HG03175 (cell line): Measurements from ENCODE around the gene LRRC8A.
"Not testable (repeated sequence)": the region's sequence is repeated elsewhere in the genome, so short reads cannot be mapped to it uniquely, and the experiment has no call there.

Source experiments
- ATAC-seq: cut with Tn5 transposase; IDR thresholded peaks from one replicate; pipeline ENCODE4 v1.9.1; 2021; ENCODE audit warnings: mild to moderate bottlenecking, moderate library complexity; ENCODE audit not compliant: unreplicated experiment

Gene LRRC8A

GRCh38 chr9:128863647-128864046, 18.3 kb upstream of the LRRC8A start:
- peak; percentile 63 for ATAC-seq

- no peak for ATAC-seq
Observed at GRCh38 chr9:128870128-128870940, 11.6 kb upstream of the LRRC8A start.

- not testable (repeated sequence) for ATAC-seq
Observed at GRCh38 chr9:128870941-128871265, 11.0 kb upstream of the LRRC8A start.

GRCh38 chr9:128877852-128878251, 4.1 kb upstream of the LRRC8A start:
- ATAC-seq = no peak

GRCh38 chr9:128882677-128883603, 1.0 kb downstream of the LRRC8A start:
- ATAC-seq = no peak

GRCh38 chr9:128884164-128884563, 2.2 kb downstream of the LRRC8A start:
- no peak for ATAC-seq

GRCh38 chr9:128885376-128885775, 3.4 kb downstream of the LRRC8A start:
- no peak for ATAC-seq

GRCh38 chr9:128885798-128886197, 3.9 kb downstream of the LRRC8A start:
- ATAC-seq = no peak

GRCh38 chr9:128886211-128886891, 4.4 kb downstream of the LRRC8A start:
- no peak for ATAC-seq

- no peak for ATAC-seq
Observed at GRCh38 chr9:128887049-128887448, 5.1 kb downstream of the LRRC8A start.

- ATAC-seq = no peak
Observed at GRCh38 chr9:128887914-128888350, 6.0 kb downstream of the LRRC8A start.

- ATAC-seq = no peak
Observed at GRCh38 chr9:128891321-128892220, 9.6 kb downstream of the LRRC8A start.

GRCh38 chr9:128892221-128892921, 10.4 kb downstream of the LRRC8A start:
- ATAC-seq = no peak

GRCh38 chr9:128893354-128893753, 11.4 kb downstream of the LRRC8A start:
- ATAC-seq = no peak

GRCh38 chr9:128894764-128895163, 12.8 kb downstream of the LRRC8A start:
- ATAC-seq = no peak

GRCh38 chr9:128895556-128895955, 13.6 kb downstream of the LRRC8A start:
- no peak for ATAC-seq

GRCh38 chr9:128898382-128898781, 16.4 kb downstream of the LRRC8A start:
- ATAC-seq = no peak

GRCh38 chr9:128898845-128899565, 17.1 kb downstream of the LRRC8A start:
- no peak for ATAC-seq
